H4 (cell line): ENCODE measurements around the gene COL4A2. TPM values are rescaled to one million over a fixed set of nuclear protein-coding genes. Genes with fewer than 3 reads are reported as not detected.

Source experiments
- DNase-seq: peaks from one replicate; pipeline ENCODE4 v3.0.0-alpha.2; 2015; ENCODE audit warnings: low spot score
- total RNA-seq: library from RNA; depleted of rRNA; stranded (reverse); fragments of >200 nt; shearing (Covaris generic); gene quantifications from 2 replicates; pipeline ENCODE4 v1.2.3, GENCODE V29; 2014; rRNA removed

The COL4A2 gene
- total RNA-seq, 1 experiment from 2014 or later = 20.4 TPM

- DNase-seq = no peak
Observed at GRCh38 chr13:110557610-110558305, 250.7 kb downstream of the COL4A2 start.

GRCh38 chr13:110559429-110559943 is 252.4 kb downstream of the COL4A2 start:
- DNase-seq = peak; percentile 25

- no peak for DNase-seq
Observed at GRCh38 chr13:110559986-110560385, 252.9 kb downstream of the COL4A2 start.

- no peak for DNase-seq
Observed at GRCh38 chr13:110560601-110561343, 253.7 kb downstream of the COL4A2 start.

- peak; percentile 70 for DNase-seq
Observed at GRCh38 chr13:110561344-110562035, 254.4 kb downstream of the COL4A2 start, which contains the start of gene RAB20. Gene RAB20, minus strand, starts transcription at chr13:110561722. Its CDS starts 203 bp downstream, at chr13:110561519.

- DNase-seq = peak; percentile 13
Observed at GRCh38 chr13:110562036-110562597, 255.0 kb downstream of the COL4A2 start.

Other genes with a start within 250 kb of the COL4A2 start
- gene COL4A1, start 127 bp upstream of the COL4A2 start, total RNA-seq = 56.1 and 66.5 TPM in 2 replicates